A673 (cell line): ENCODE results near the gene CTTNBP2. TPM values are rescaled to one million over a fixed set of nuclear protein-coding genes. Genes with fewer than 3 reads are reported as not detected.

Experiments
- BruUV-seq: library from RNA; stranded (reverse); fragments of 400-500 nt; replicated peaks from 2 replicates; lab custom pipeline; 2021; lab: Mats Ljungman, UMichigan
- CTCF ChIA-PET: fragments of 300-600 bp; sonication (Branson Sonifier 250); formaldehyde crosslinking; loops from one replicate; lab custom pipeline; 2022; ENCODE audit warnings: antibody characterized with exemption; lab: Charles Lee
- POLR2A ChIA-PET: fragments of 300-600 bp; sonication (Branson Sonifier 250); formaldehyde crosslinking; loops from one replicate; lab custom pipeline; 2022; ENCODE audit warnings: antibody characterized with exemption; ENCODE audit not compliant: low non-redundant PET; lab: Charles Lee
- DNase-seq: peaks from one replicate; pipeline ENCODE4 v3.0.0-alpha.2; 2015; ENCODE audit warnings: low spot score
- H3K27ac ChIP-seq: fragments of 200-600 bp; sonication (generic); 2 replicates; pipeline ENCODE4 v1.5.1; 2016; ENCODE audit warnings: mixed run types, low read depth, mild to moderate bottlenecking, mixed read lengths, antibody characterized with exemption, low read length; ENCODE audit not compliant: poor library complexity, severe bottlenecking
- H3K27me3 ChIP-seq: fragments of 200-600 bp; sonication (generic); replicated peaks from 2 replicates; pipeline ENCODE4 v1.6.1; 2017; ENCODE audit warnings: mixed run types, low read depth, mild to moderate bottlenecking, mixed read lengths, antibody characterized with exemption, low read length; ENCODE audit not compliant: insufficient read depth, poor library complexity
- H3K36me3 ChIP-seq: fragments of 200-600 bp; sonication (generic); 2 replicates; pipeline ENCODE4 v1.6.1; 2016; ENCODE audit warnings: mixed run types, mild to moderate bottlenecking, mixed read lengths, antibody characterized with exemption, low read length; ENCODE audit not compliant: insufficient read depth, poor library complexity, severe bottlenecking
- H3K4me1 ChIP-seq: fragments of 200-600 bp; sonication (generic); 2 replicates; pipeline ENCODE4 v1.6.1; 2017; ENCODE audit warnings: mixed run types, mild to moderate bottlenecking, mixed read lengths, antibody characterized with exemption, low read length; ENCODE audit not compliant: insufficient read depth, poor library complexity, severe bottlenecking
- H3K4me3 ChIP-seq: fragments of 200-600 bp; sonication (generic); 2 replicates; pipeline ENCODE4 v1.5.1; 2016; ENCODE audit warnings: low read depth, mixed run types, mild to moderate bottlenecking, mixed read lengths, low read length; ENCODE audit not compliant: poor library complexity, severe bottlenecking
- H3K9me3 ChIP-seq: fragments of 200-600 bp; sonication (generic); 2 replicates; pipeline ENCODE4 v1.6.1; 2016; ENCODE audit warnings: mixed run types, low read depth, mild to moderate bottlenecking, mixed read lengths, antibody characterized with exemption, low read length; ENCODE audit not compliant: poor library complexity, severe bottlenecking
- EZH2 ChIP-seq: fragments of 200-600 bp; sonication (generic); IDR thresholded peaks from 2 replicates; pipeline ENCODE4 v1.6.1; 2017; ENCODE audit warnings: borderline replicate concordance, low read depth, mild to moderate bottlenecking, mixed read lengths, antibody characterized with exemption, low read length; ENCODE audit not compliant: poor library complexity, severe bottlenecking
- intact Hi-C: fragments of 100-400 bp; cut with micrococcal nuclease; formaldehyde crosslinking; loops from one replicate; pipeline ENCODE4 v1.10.0; 2022; ENCODE audit not compliant: unreplicated experiment
- total RNA-seq: library from RNA; stranded (reverse); gene quantifications from 2 replicates; pipeline ENCODE4 v1.2.3, GENCODE V29; 2021
- TF ChIP-seq, protein P1 (sequence below): fragments of 300-800, 200-600 bp; sonication (generic); conservative IDR thresholded peaks from 2 replicates; pipeline ENCODE4 v1.5.1; 2017; ENCODE audit warnings: low read depth, mild to moderate bottlenecking, antibody characterized with exemption, low read length, moderate library complexity, mixed read lengths

The CTTNBP2 gene
- total RNA-seq, 1 experiment from 2014 or later, result 21.8 TPM

GRCh38 chr7:117872561-117873309, 506 bp downstream of the CTTNBP2 start:
- BruUV-seq, result no TSS peak
- intact Hi-C loops, result loop anchor here (2.0 to 5.0 kb wide), 2 partner anchors 100 to 122 kb away; no protein-coding TSS in a partner anchor
- ChIA-PET CTCF (interaction anchor here (0.6 kb wide), 1 partner anchor 237 kb away, joined by 6 read pairs; no protein-coding TSS in a partner anchor), POLR2A (no interaction called here)
- TF ChIP-seq, protein P1, sequence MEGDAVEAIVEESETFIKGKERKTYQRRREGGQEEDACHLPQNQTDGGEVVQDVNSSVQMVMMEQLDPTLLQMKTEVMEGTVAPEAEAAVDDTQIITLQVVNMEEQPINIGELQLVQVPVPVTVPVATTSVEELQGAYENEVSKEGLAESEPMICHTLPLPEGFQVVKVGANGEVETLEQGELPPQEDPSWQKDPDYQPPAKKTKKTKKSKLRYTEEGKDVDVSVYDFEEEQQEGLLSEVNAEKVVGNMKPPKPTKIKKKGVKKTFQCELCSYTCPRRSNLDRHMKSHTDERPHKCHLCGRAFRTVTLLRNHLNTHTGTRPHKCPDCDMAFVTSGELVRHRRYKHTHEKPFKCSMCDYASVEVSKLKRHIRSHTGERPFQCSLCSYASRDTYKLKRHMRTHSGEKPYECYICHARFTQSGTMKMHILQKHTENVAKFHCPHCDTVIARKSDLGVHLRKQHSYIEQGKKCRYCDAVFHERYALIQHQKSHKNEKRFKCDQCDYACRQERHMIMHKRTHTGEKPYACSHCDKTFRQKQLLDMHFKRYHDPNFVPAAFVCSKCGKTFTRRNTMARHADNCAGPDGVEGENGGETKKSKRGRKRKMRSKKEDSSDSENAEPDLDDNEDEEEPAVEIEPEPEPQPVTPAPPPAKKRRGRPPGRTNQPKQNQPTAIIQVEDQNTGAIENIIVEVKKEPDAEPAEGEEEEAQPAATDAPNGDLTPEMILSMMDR, result no peak
- TF ChIP-seq EZH2, result no peak
- H3K4me1 ChIP-seq, result peaks cover 60% of the 10 kb centered on the region
- peak; percentile 48 for DNase-seq
- no peaks in the 10 kb centered on the region for H3K36me3 ChIP-seq
- peak overlapping the region; percentile 85 for H3K4me3 ChIP-seq
- H3K27ac ChIP-seq, result peak overlapping the region; percentile 85
- H3K27me3 ChIP-seq, result no peaks in the 10 kb centered on the region
- H3K9me3 ChIP-seq, result no peaks in the 10 kb centered on the region

- peak overlapping the region; percentile 85 for H3K4me3 ChIP-seq
- TSS peak; percentile 29 for BruUV-seq
- CTCF ChIA-PET, result interaction anchor here (0.6 kb wide), 1 partner anchor 50 kb away, joined by 3 read pairs; no protein-coding TSS in a partner anchor
- peak overlapping the region; percentile 85 for H3K27ac ChIP-seq
- intact Hi-C loops, result loop anchor here (2.0 to 5.0 kb wide), 2 partner anchors 100 to 121 kb away; no protein-coding TSS in a partner anchor
- peaks cover 61% of the 10 kb centered on the region for H3K4me1 ChIP-seq
- no peaks in the 10 kb centered on the region for H3K36me3 ChIP-seq
- no peaks in the 10 kb centered on the region for H3K9me3 ChIP-seq
- no peaks in the 10 kb centered on the region for H3K27me3 ChIP-seq
- POLR2A ChIA-PET, result no interaction called here
- DNase-seq, result peak; percentile 63
- TF ChIP-seq EZH2, result no peak
- TF ChIP-seq, protein P1, result no peak
Observed at GRCh38 chr7:117871778-117872538, 1.3 kb downstream of the CTTNBP2 start.

DNA sequence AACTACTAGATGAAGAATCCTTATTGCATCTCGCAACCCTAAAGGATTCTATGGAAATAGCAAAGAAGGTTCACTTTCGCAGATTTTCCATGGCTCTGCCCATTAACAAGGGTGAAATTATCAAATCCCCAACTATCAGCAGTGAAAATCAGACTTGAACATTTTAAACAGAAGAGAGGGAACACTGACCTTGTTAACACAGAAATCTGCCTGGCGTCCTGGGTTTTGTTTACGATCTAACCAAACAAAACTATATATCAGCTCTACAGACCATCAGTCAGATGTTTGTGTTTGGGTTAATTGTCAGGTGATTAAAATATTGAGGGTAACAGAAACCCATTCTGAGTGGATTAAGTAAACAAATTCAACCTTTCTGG, 1.9 kb downstream of the CTTNBP2 start:
- no peaks in the 10 kb centered on the region for H3K27me3 ChIP-seq
- BruUV-seq, result no TSS peak
- ChIA-PET CTCF (no interaction called here), POLR2A (no interaction called here)
- H3K27ac ChIP-seq, result no peak overlapping the region
- H3K36me3 ChIP-seq, result no peaks in the 10 kb centered on the region
- no peak for DNase-seq
- peaks cover 61% of the 10 kb centered on the region for H3K4me1 ChIP-seq
- TF ChIP-seq, protein P1, result no peak
- no peak for TF ChIP-seq EZH2
- intact Hi-C loops, result loop anchor here (5.0 kb wide), 1 partner anchor 101 kb away; no protein-coding TSS in a partner anchor
- H3K9me3 ChIP-seq, result no peaks in the 10 kb centered on the region
- peak overlapping the region; percentile 85 for H3K4me3 ChIP-seq
